PC-3 (cell line): ENCODE data around the gene ASXL1. TPM values are rescaled to one million over a fixed set of nuclear protein-coding genes. Genes with fewer than 3 reads are reported as not detected.

ENCODE experiments used
- ATAC-seq: fragments of 200-7000 bp; cut with Tn5 transposase; 2 replicates; pipeline ENCODE4 v1.9.1; 2020; ENCODE audit warnings: mild to moderate bottlenecking, moderate library complexity
- BruUV-seq: library from RNA; stranded (reverse); fragments of 400-500 nt; replicated peaks from 2 replicates; lab custom pipeline; 2021; lab: Mats Ljungman, UMichigan
- CTCF ChIA-PET: fragments of 300-600 bp; sonication (Branson Sonifier 250); formaldehyde crosslinking; loops from one replicate; lab custom pipeline; 2022; ENCODE audit warnings: antibody characterized with exemption; lab: Charles Lee
- POLR2A ChIA-PET: fragments of 300-600 bp; sonication (Branson Sonifier 250); formaldehyde crosslinking; loops from one replicate; lab custom pipeline; 2022; ENCODE audit warnings: antibody characterized with exemption; ENCODE audit not compliant: unreplicated experiment; lab: Charles Lee
- DNase-seq: peaks from one replicate; pipeline ENCODE4 v3.0.0-alpha.2; 2015
- H2AFZ ChIP-seq: fragments of 300-600 bp; sonication (generic); 2 replicates; pipeline ENCODE4 v1.6.0; 2016; ENCODE audit warnings: antibody characterized with exemption, low read length
- H3F3A ChIP-seq: fragments of 300-600 bp; sonication (generic); one replicate; pipeline ENCODE4 v1.6.0; 2017; ENCODE audit warnings: antibody characterized with exemption, low read length, control low read depth, mild to moderate bottlenecking; ENCODE audit not compliant: unreplicated experiment
- H3K27ac ChIP-seq: fragments of 300-600 bp; sonication (generic); 2 replicates; pipeline ENCODE4 v1.5.1; 2016; ENCODE audit warnings: mild to moderate bottlenecking, low read length
- H3K27me3 ChIP-seq: fragments of 300-600 bp; sonication (generic); 2 replicates; pipeline ENCODE4 v1.6.1; 2016; ENCODE audit warnings: low read length, mixed read lengths
- H3K36me3 ChIP-seq: fragments of 300-600 bp; sonication (generic); 2 replicates; pipeline ENCODE4 v1.6.1; 2016; ENCODE audit warnings: low read depth, mixed run types, low read length, mixed read lengths
- H3K4me1 ChIP-seq: fragments of 300-600 bp; sonication (generic); 2 replicates; pipeline ENCODE4 v1.5.1; 2016; ENCODE audit warnings: low read length; ENCODE audit not compliant: insufficient read depth
- H3K4me2 ChIP-seq: fragments of 300-600 bp; sonication (generic); 2 replicates; pipeline ENCODE4 v1.6.0; 2016; ENCODE audit warnings: low read length
- H3K4me3 ChIP-seq: fragments of 300-600 bp; sonication (generic); 2 replicates; pipeline ENCODE4 v1.5.1; 2016; ENCODE audit warnings: mild to moderate bottlenecking, low read length, mixed read lengths
- H3K79me2 ChIP-seq: fragments of 300-600 bp; sonication (generic); 2 replicates; pipeline ENCODE4 v1.6.1; 2017; ENCODE audit warnings: low read length, mixed read lengths
- H3K9ac ChIP-seq: fragments of 300-600 bp; sonication (generic); 2 replicates; pipeline ENCODE4 v1.6.0; 2016; ENCODE audit warnings: mild to moderate bottlenecking, low read length
- H3K9me2 ChIP-seq: fragments of 300-600 bp; sonication (generic); replicated peaks from 2 replicates; pipeline ENCODE4 v1.6.1; 2016; ENCODE audit warnings: mixed run types, low read length, mixed read lengths
- H3K9me3 ChIP-seq: fragments of 300-600 bp; sonication (generic); 2 replicates; pipeline ENCODE4 v1.6.1; 2016; ENCODE audit warnings: low read length, mixed read lengths
- H4K20me1 ChIP-seq: fragments of 300-600 bp; sonication (generic); 2 replicates; pipeline ENCODE4 v1.6.1; 2016; ENCODE audit warnings: low read length, mixed read lengths
- CTCF ChIP-seq: fragments of 300-600 bp; sonication (generic); conservative IDR thresholded peaks from 2 replicates; pipeline ENCODE4 v1.5.1; 2017; ENCODE audit warnings: antibody characterized with exemption, low read depth, mild to moderate bottlenecking, low read length
- EZH2 ChIP-seq: fragments of 300-600 bp; sonication (generic); IDR thresholded peaks from one replicate; pipeline ENCODE4 v1.6.1; 2017; ENCODE audit warnings: antibody characterized with exemption, mild to moderate bottlenecking, low read length; ENCODE audit not compliant: unreplicated experiment
- EZH2phosphoT487 ChIP-seq: fragments of 300-600 bp; sonication (generic); IDR thresholded peaks from 2 replicates; pipeline ENCODE4 v1.6.1; 2018; ENCODE audit warnings: mild to moderate bottlenecking, antibody characterized with exemption, low read length, borderline replicate concordance
- intact Hi-C: fragments of 100-400 bp; cut with micrococcal nuclease; formaldehyde crosslinking; loops from 2 replicates; pipeline ENCODE4 v1.9.0; 2023
- total RNA-seq: library from RNA; depleted of rRNA; stranded (reverse); fragments of >200 nt; gene quantifications from 2 replicates; pipeline ENCODE4 v1.2.3, GENCODE V29; 2014

ASXL1 gene
- total RNA-seq, 1 experiment from 2014 or later = 42.8 TPM

- H4K20me1 ChIP-seq = no peaks in the 10 kb centered on the region
- H3K9me3 ChIP-seq = no peaks in the 10 kb centered on the region
- CTCF ChIA-PET = no interaction called here
- ATAC-seq (peak; percentile 99), DNase-seq (peak; percentile 96)
- peak overlapping the region; percentile 52 for H3K9ac ChIP-seq
- intact Hi-C loops = loop anchor here (2.0 to 5.0 kb wide), 2 partner anchors 59 to 119 kb away; partner anchors contain the start of genes PLAGL2 and POFUT1
- no TSS peak for BruUV-seq
- H3K4me3 ChIP-seq = peak overlapping the region; percentile 6; the same call in 1 of the 2 replicates
- H3K4me2 ChIP-seq = peak overlapping the region; percentile 63
- H3F3A ChIP-seq = no peaks in the 10 kb centered on the region
- peak overlapping the region; percentile 92 for H3K27ac ChIP-seq
- H3K27me3 ChIP-seq = no peaks in the 10 kb centered on the region
- H3K4me1 ChIP-seq = peaks cover 11% of the 10 kb centered on the region
- no peak overlapping the region for H2AFZ ChIP-seq
- TF ChIP-seq EZH2 (no peak), CTCF (no peak), EZH2phosphoT487 (no peak)
- H3K79me2 ChIP-seq = no peaks in the 10 kb centered on the region
- H3K9me2 ChIP-seq = no peaks in the 10 kb centered on the region
- POLR2A ChIA-PET = no interaction called here
- peaks cover 11% of the 10 kb centered on the region; the same call in 1 of the 2 replicates for H3K36me3 ChIP-seq
Measured at GRCh38 chr20:32325706-32326503, 32.2 kb upstream of the ASXL1 start.

GRCh38 chr20:32326504-32326845 is 31.7 kb upstream of the ASXL1 start:
- H3K4me1 ChIP-seq = peaks cover 11% of the 10 kb centered on the region
- H4K20me1 ChIP-seq = no peaks in the 10 kb centered on the region
- peak overlapping the region; percentile 52 for H3K9ac ChIP-seq
- peak overlapping the region; percentile 6; the same call in 1 of the 2 replicates for H3K4me3 ChIP-seq
- no peaks in the 10 kb centered on the region for H3K9me3 ChIP-seq
- H3K27me3 ChIP-seq = no peaks in the 10 kb centered on the region
- intact Hi-C loops = loop anchor here (5.0 kb wide), 1 partner anchor 119 kb away; the partner anchor contains the start of genes PLAGL2 and POFUT1
- ChIA-PET CTCF (no interaction called here), POLR2A (no interaction called here)
- H3K27ac ChIP-seq = peak overlapping the region; percentile 92
- peaks cover 17% of the 10 kb centered on the region for H3K36me3 ChIP-seq
- TF ChIP-seq EZH2 = no peak
- H3K9me2 ChIP-seq = no peaks in the 10 kb centered on the region
- no peaks in the 10 kb centered on the region for H3F3A ChIP-seq
- ATAC-seq = peak; percentile 66
- peak; percentile 60 for DNase-seq
- no peaks in the 10 kb centered on the region for H3K79me2 ChIP-seq
- H3K4me2 ChIP-seq = peak overlapping the region; percentile 63
- BruUV-seq = no TSS peak
- H2AFZ ChIP-seq = no peak overlapping the region

DNA sequence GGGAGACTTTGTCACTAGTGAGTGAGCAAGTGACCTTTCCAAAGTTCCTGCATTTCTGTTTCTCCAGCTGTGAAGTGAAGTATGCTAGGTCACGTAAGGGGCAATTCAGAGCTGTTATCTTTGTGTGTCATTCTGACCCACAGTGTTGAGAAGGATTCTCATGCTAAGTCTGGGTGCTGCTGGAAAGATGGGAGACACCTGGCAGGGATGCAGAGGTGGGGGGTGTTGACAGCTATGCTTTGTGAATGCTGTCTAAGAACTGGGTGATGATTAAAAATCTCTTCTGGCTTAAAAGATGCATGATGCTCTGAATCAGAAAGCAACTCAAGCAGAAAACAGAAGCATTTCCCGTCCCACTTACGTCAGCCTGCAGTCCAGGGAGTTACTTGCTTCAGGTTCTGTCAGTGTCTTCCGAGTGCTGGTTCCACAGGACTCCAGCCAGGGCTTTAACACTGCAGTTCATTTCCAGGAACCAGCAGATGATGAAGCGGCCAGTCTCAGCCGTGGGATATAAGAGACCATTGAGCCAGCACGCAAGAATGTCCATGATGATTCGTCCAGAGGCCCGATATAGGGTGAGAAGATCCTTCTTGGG is 30.9 kb upstream of the ASXL1 start:
- H3K9me3 ChIP-seq = no peaks in the 10 kb centered on the region
- no peak for TF ChIP-seq EZH2phosphoT487
- no peak for TF ChIP-seq CTCF
- no peak for TF ChIP-seq EZH2
- CTCF ChIA-PET = no interaction called here
- H3K4me1 ChIP-seq = peaks cover 15% of the 10 kb centered on the region
- POLR2A ChIA-PET = no interaction called here
- DNase-seq = no peak
- intact Hi-C loops = loop anchor here (5.0 kb wide), 1 partner anchor 120 kb away; the partner anchor contains the start of genes PLAGL2 and POFUT1
- no peaks in the 10 kb centered on the region for H4K20me1 ChIP-seq
- peaks cover 23% of the 10 kb centered on the region for H3K36me3 ChIP-seq
- H3K27ac ChIP-seq = no peak overlapping the region
- no peaks in the 10 kb centered on the region for H3F3A ChIP-seq
- no peaks in the 10 kb centered on the region for H3K9me2 ChIP-seq
- no peak for ATAC-seq
- BruUV-seq = no TSS peak
- H3K4me3 ChIP-seq = no peak overlapping the region
- no peak overlapping the region for H3K9ac ChIP-seq
- H3K4me2 ChIP-seq = no peak overlapping the region
- no peaks in the 10 kb centered on the region for H3K79me2 ChIP-seq
- H2AFZ ChIP-seq = no peak overlapping the region
- no peaks in the 10 kb centered on the region for H3K27me3 ChIP-seq
